K562 (cell line): ENCODE measurements around the gene SNCG.
"Not testable (repeated sequence)": the region's sequence is repeated elsewhere in the genome, so short reads cannot be mapped to it uniquely, and the experiment has no call there.

Experiments
- BRCA1 ChIP-seq, 2 experiments: fragments of 450-650 bp in 1 of 2; sonication (generic) in 1 of 2; formaldehyde crosslinking in 1 of 2; IDR thresholded peaks; 2 replicates each; pipeline versions ENCODE4 v1.5.0 to v1.6.1; 2017 to 2020; ENCODE audit warnings: mild to moderate bottlenecking in 1 of 2, missing genetic modification reagents in 1 of 2
- CHCHD3 ChIP-seq: fragments of 250-450 bp; sonication (Bioruptor Pico); IDR thresholded peaks from 2 replicates; pipeline ENCODE4 v2.1.2; 2022; ENCODE audit warnings: mild to moderate bottlenecking
- FIP1L1 ChIP-seq: fragments of 200-400 bp; formaldehyde crosslinking; IDR thresholded peaks from 2 replicates; pipeline ENCODE4 v1.6.1; 2018; ENCODE audit warnings: mild to moderate bottlenecking, low read depth, low read length; ENCODE audit not compliant: poor library complexity, severe bottlenecking
- KLF16 ChIP-seq: IDR thresholded peaks from 2 replicates; pipeline ENCODE4 v1.6.1; 2016; ENCODE audit warnings: antibody characterized with exemption
- NFRKB ChIP-seq: fragments of 450-650 bp; IDR thresholded peaks from 2 replicates; pipeline ENCODE4 v1.6.1; 2016; ENCODE audit warnings: low read depth
- POLR2AphosphoS2 ChIP-seq: IDR thresholded peaks from 2 replicates; pipeline ENCODE4 v1.6.1; 2012; ENCODE audit warnings: low read length, improper control_type of control experiment
- TBP ChIP-seq: optimal IDR thresholded peaks from 2 replicates; pipeline ENCODE3; 2011; ENCODE audit warnings: low read depth, low read length, improper control_type of control experiment
- TEAD4 ChIP-seq, 2 experiments: sonication (generic) in 1 of 2; formaldehyde crosslinking in 1 of 2; IDR thresholded peaks; 2 replicates each; pipeline versions ENCODE4 v1.6.1 to v1.8.0; 2012 to 2022; ENCODE audit warnings: borderline replicate concordance in 1 of 2, inconsistent platforms in 1 of 2, low read length in 1 of 2, mild to moderate bottlenecking in 1 of 2, missing genetic modification reagents in 1 of 2
- ZNF354B ChIP-seq: fragments of 250-450 bp; sonication (Bioruptor Pico); IDR thresholded peaks from 2 replicates; pipeline ENCODE4 v1.4.0; 2020
- TF ChIP-seq, protein P1 (sequence below): fragments of 200-800 bp; sonication (Bioruptor generic); IDR thresholded peaks from 2 replicates; pipeline ENCODE4 v1.6.1; 2016; ENCODE audit warnings: missing genetic modification characterization, missing compliant biosample characterization
- TF ChIP-seq, protein P2 (sequence below): sonication (generic); formaldehyde crosslinking; IDR thresholded peaks from 2 replicates; pipeline ENCODE4 v1.8.1; 2022; ENCODE audit warnings: missing genetic modification reagents
- TF ChIP-seq, protein P3 (sequence below), 2 experiments: fragments of 450-650 bp; formaldehyde crosslinking in 1 of 2; IDR thresholded peaks; 2 replicates each; pipeline versions ENCODE4 v1.4.0 to v1.6.1; 2014 to 2020; ENCODE audit warnings: mild to moderate bottlenecking in 2 of 2, borderline replicate concordance in 1 of 2, low read depth in 1 of 2

DNA sequence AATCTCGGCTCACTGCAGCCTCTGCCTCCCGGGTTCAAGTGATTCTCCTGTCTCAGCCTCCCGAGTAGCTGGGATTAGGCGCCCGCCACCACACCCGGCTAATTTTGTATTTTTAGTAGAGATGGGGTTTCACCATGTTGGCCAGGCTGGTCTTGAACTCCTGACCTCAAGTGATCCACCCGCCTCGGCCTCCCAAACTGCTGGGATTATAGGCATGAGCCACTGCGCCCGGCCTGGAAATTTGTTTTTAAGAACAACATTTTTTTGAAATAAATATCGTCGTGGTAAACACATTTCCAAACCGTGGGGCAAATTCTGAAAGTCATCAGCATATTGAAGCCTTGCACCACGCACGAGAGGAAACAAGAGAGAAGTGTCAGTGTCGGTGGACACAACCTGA, 18.3 kb upstream of the SNCG start:
- TF ChIP-seq CHCHD3; BRCA1 (IDR thresholded peaks at IDR 0.05); BRCA1 (CRISPR knock-in tag; IDR thresholded peaks at IDR 0.05); KLF16; NFRKB; ZNF354B (CRISPR knock-in tag); POLR2AphosphoS2; FIP1L1; TBP; TEAD4 (IDR thresholded peaks at IDR 0.05; ENCODE audit: low read length); TEAD4 (CRISPR knock-in tag; IDR thresholded peaks at IDR 0.05; ENCODE audit: borderline replicate concordance): not testable (repeated sequence)
- TF ChIP-seq, protein P1, sequence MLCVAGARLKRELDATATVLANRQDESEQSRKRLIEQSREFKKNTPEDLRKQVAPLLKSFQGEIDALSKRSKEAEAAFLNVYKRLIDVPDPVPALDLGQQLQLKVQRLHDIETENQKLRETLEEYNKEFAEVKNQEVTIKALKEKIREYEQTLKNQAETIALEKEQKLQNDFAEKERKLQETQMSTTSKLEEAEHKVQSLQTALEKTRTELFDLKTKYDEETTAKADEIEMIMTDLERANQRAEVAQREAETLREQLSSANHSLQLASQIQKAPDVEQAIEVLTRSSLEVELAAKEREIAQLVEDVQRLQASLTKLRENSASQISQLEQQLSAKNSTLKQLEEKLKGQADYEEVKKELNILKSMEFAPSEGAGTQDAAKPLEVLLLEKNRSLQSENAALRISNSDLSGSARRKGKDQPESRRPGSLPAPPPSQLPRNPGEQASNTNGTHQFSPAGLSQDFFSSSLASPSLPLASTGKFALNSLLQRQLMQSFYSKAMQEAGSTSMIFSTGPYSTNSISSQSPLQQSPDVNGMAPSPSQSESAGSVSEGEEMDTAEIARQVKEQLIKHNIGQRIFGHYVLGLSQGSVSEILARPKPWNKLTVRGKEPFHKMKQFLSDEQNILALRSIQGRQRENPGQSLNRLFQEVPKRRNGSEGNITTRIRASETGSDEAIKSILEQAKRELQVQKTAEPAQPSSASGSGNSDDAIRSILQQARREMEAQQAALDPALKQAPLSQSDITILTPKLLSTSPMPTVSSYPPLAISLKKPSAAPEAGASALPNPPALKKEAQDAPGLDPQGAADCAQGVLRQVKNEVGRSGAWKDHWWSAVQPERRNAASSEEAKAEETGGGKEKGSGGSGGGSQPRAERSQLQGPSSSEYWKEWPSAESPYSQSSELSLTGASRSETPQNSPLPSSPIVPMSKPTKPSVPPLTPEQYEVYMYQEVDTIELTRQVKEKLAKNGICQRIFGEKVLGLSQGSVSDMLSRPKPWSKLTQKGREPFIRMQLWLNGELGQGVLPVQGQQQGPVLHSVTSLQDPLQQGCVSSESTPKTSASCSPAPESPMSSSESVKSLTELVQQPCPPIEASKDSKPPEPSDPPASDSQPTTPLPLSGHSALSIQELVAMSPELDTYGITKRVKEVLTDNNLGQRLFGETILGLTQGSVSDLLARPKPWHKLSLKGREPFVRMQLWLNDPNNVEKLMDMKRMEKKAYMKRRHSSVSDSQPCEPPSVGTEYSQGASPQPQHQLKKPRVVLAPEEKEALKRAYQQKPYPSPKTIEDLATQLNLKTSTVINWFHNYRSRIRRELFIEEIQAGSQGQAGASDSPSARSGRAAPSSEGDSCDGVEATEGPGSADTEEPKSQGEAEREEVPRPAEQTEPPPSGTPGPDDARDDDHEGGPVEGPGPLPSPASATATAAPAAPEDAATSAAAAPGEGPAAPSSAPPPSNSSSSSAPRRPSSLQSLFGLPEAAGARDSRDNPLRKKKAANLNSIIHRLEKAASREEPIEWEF, result not testable (repeated sequence)
- TF ChIP-seq, protein P2, sequence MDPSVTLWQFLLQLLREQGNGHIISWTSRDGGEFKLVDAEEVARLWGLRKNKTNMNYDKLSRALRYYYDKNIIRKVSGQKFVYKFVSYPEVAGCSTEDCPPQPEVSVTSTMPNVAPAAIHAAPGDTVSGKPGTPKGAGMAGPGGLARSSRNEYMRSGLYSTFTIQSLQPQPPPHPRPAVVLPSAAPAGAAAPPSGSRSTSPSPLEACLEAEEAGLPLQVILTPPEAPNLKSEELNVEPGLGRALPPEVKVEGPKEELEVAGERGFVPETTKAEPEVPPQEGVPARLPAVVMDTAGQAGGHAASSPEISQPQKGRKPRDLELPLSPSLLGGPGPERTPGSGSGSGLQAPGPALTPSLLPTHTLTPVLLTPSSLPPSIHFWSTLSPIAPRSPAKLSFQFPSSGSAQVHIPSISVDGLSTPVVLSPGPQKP (CRISPR knock-in tag), result not testable (repeated sequence)
- TF ChIP-seq, protein P3, sequence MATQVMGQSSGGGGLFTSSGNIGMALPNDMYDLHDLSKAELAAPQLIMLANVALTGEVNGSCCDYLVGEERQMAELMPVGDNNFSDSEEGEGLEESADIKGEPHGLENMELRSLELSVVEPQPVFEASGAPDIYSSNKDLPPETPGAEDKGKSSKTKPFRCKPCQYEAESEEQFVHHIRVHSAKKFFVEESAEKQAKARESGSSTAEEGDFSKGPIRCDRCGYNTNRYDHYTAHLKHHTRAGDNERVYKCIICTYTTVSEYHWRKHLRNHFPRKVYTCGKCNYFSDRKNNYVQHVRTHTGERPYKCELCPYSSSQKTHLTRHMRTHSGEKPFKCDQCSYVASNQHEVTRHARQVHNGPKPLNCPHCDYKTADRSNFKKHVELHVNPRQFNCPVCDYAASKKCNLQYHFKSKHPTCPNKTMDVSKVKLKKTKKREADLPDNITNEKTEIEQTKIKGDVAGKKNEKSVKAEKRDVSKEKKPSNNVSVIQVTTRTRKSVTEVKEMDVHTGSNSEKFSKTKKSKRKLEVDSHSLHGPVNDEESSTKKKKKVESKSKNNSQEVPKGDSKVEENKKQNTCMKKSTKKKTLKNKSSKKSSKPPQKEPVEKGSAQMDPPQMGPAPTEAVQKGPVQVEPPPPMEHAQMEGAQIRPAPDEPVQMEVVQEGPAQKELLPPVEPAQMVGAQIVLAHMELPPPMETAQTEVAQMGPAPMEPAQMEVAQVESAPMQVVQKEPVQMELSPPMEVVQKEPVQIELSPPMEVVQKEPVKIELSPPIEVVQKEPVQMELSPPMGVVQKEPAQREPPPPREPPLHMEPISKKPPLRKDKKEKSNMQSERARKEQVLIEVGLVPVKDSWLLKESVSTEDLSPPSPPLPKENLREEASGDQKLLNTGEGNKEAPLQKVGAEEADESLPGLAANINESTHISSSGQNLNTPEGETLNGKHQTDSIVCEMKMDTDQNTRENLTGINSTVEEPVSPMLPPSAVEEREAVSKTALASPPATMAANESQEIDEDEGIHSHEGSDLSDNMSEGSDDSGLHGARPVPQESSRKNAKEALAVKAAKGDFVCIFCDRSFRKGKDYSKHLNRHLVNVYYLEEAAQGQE (IDR thresholded peaks at IDR 0.05; ENCODE audit: borderline replicate concordance), result not testable (repeated sequence)
- TF ChIP-seq, protein P3 (CRISPR knock-in tag; IDR thresholded peaks at IDR 0.05; ENCODE audit: low read depth), result not testable (repeated sequence)
